Peyer's patch (tissue), 4 donors: ENCODE results near the gene CCR2. TPM values are rescaled to one million over a fixed set of nuclear protein-coding genes. Genes with fewer than 3 reads are reported as not detected.
"Not testable (repeated sequence)": the region's sequence is repeated elsewhere in the genome, so short reads cannot be mapped to it uniquely, and the experiment has no call there.

Source experiments
- DNase-seq, 3 donors: peaks; one replicate each; pipeline ENCODE4 v3.0.0-alpha.2; 2017 to 2019
- H3K27ac ChIP-seq, 4 donors: fragments of 200-600 bp; sonication (generic); one replicate each; pipeline ENCODE4 v1.5.1; 2016 to 2019
- H3K27me3 ChIP-seq, 2 donors: fragments of 200-600 bp; sonication (generic); one replicate each; pipeline ENCODE4 v1.5.1; 2019
- H3K36me3 ChIP-seq, 3 donors: fragments of 200-600 bp; sonication (generic); one replicate each; pipeline ENCODE4 v1.5.1; 2016 to 2019
- H3K4me1 ChIP-seq, 4 donors: fragments of 200-600 bp; sonication (generic); one replicate each; pipeline ENCODE4 v1.5.1; 2016 to 2019
- H3K4me3 ChIP-seq, 4 donors: fragments of 200-600 bp; sonication (generic); 1 replicate in 3 of 4; 2 replicates in 1 of 4; pipeline ENCODE4 v1.5.1; 2016 to 2019; ENCODE audit warnings: mild to moderate bottlenecking in 1 of 4
- H3K9me3 ChIP-seq, 4 donors: fragments of 200-600 bp; sonication (generic); one replicate each; pipeline ENCODE4 v1.5.1; 2016 to 2019; ENCODE audit warnings: mild to moderate bottlenecking in 1 of 4
- CTCF ChIP-seq, 6 experiments: fragments of 450-650 bp in 4 of 6; fragments of 200-600 bp in 2 of 6; sonication (generic) in 1 of 6; IDR thresholded peaks; one replicate each; pipeline ENCODE4 v1.5.1; 2017 to 2019; ENCODE audit warnings: antibody characterized with exemption in 6 of 6, mild to moderate bottlenecking in 3 of 6, moderate library complexity in 1 of 6
- POLR2A ChIP-seq, 2 donors: fragments of 450-650 bp; IDR thresholded peaks; one replicate each; pipeline ENCODE4 v1.5.1; 2017; ENCODE audit warnings: antibody characterized with exemption in 2 of 2, mild to moderate bottlenecking in 2 of 2, moderate library complexity in 2 of 2
- total RNA-seq, 4 donors: library from RNA; depleted of rRNA; stranded (reverse); fragments of >200 nt; gene quantifications; one replicate each; pipeline ENCODE4 v1.1.0, GENCODE V29; 2016

The CCR2 gene
- total RNA-seq, 4 donors from 2014 or later = 0.70 to 4.1 (median 0.80) TPM; not detected in 1

GRCh38 chr3:46400846-46401245, 46.9 kb downstream of the CCR2 start:
- Histone ChIP-seq H3K9me3 (no peaks in the 10 kb centered on the region), H3K4me3 (no peak overlapping the region), H3K27ac (no peak overlapping the region), H3K36me3 (no peaks in the 10 kb centered on the region), H3K27me3 (no peaks in the 10 kb centered on the region), H3K4me1 (peaks cover 0 to 12% (median 1%) of the 10 kb centered on the region in 4 donors)
- DNase-seq = no peak
- TF ChIP-seq POLR2A (IDR thresholded peaks at IDR 0.05) = no peak
- TF ChIP-seq CTCF (IDR thresholded peaks at IDR 0.05) = no peak

DNA sequence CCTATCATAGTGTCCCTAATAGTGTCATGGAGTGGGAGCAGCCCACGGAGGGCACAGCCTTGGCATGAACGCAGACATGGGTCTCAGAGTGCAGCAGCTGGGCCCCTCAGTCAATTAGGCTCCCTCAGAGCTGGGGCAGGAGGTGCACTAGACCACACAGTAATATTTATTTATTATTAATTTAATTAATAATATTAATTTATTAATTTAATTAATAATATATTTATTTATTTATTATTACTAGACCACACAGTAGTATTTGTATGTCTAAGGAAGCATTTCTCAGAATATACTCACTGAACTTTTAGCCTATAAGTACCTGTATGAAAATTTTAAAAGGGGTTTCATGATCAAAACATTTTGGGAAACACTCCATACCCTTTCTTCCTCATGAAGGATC, 47.7 kb downstream of the CCR2 start:
- no peak overlapping the region for H3K4me3 ChIP-seq
- H3K4me1 ChIP-seq = peaks cover 0 to 20% (median 5%) of the 10 kb centered on the region in 4 donors
- no peak overlapping the region for H3K27ac ChIP-seq
- no peaks in the 10 kb centered on the region for H3K9me3 ChIP-seq
- H3K27me3 ChIP-seq = no peaks in the 10 kb centered on the region
- TF ChIP-seq CTCF (IDR thresholded peaks at IDR 0.05) = no peak
- TF ChIP-seq POLR2A (IDR thresholded peaks at IDR 0.05) = no peak
- DNase-seq = peak in 1 of 3 donors; percentile 33
- no peaks in the 10 kb centered on the region for H3K36me3 ChIP-seq

GRCh38 chr3:46402902-46403301, 49.0 kb downstream of the CCR2 start:
- not testable (repeated sequence) for H3K27ac ChIP-seq, H3K4me3 ChIP-seq, DNase-seq, H3K27me3 ChIP-seq, H3K36me3 ChIP-seq, H3K9me3 ChIP-seq
- peaks cover 0 to 29% (median 8%) of the 10 kb centered on the region in 4 donors for H3K4me1 ChIP-seq

- H3K4me1 ChIP-seq = peaks cover 0 to 38% (median 8%) of the 10 kb centered on the region in 4 donors
- no peaks in the 10 kb centered on the region for H3K9me3 ChIP-seq
- H3K36me3 ChIP-seq = no peaks in the 10 kb centered on the region
- peak overlapping the region; percentile 6 to 97 (median 85) for H3K27ac ChIP-seq
- H3K4me3 ChIP-seq = peak overlapping the region in 2 of 4 donors; percentile 24 to 30
- no peak for TF ChIP-seq CTCF (IDR thresholded peaks at IDR 0.05)
- peak; percentile 7 to 60 for TF ChIP-seq POLR2A (IDR thresholded peaks at IDR 0.05)
- H3K27me3 ChIP-seq = no peaks in the 10 kb centered on the region
- DNase-seq = peak in 2 of 3 donors; percentile 77 to 80
These were observed 51.5 kb downstream of the CCR2 start for GRCh38 chr3:46405301-46406019.

DNA sequence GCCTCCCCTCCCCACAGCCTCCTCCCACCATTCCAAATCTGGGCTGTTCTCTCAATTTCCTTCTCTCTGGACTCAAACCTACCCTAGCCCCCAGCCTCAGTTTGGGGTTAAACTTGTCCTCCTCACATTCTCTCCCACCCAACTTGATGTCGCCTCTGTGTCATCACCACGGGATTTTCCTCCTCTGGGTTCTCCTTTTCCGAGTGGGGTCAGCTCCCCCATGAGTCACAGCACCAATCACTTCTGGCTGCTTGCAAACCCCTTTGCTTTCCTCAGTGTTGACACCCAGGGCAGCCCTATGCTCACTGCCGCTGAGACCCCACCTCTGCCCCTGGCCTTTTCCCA, 52.5 kb downstream of the CCR2 start:
- no peaks in the 10 kb centered on the region for H3K9me3 ChIP-seq
- DNase-seq = no peak

More for the DNA sequence above, 52.5 kb downstream of the CCR2 start:
- Histone ChIP-seq H3K36me3 (no peaks in the 10 kb centered on the region), H3K4me3 (peak overlapping the region in 2 of 4 donors; percentile 54 to 57), H3K27ac (peak overlapping the region; percentile 69 to 97 (median 85)), H3K27me3 (no peaks in the 10 kb centered on the region), H3K4me1 (peaks cover 0 to 38% (median 8%) of the 10 kb centered on the region in 4 donors)
- TF ChIP-seq POLR2A (IDR thresholded peaks at IDR 0.05) (no peak), CTCF (IDR thresholded peaks at IDR 0.05) (no peak)
